WTC11 (cell line): Measurements from ENCODE around the gene SLC24A4.

ENCODE experiments used
- ATF1 ChIP-seq: sonication (generic); formaldehyde crosslinking; IDR thresholded peaks from 2 replicates; pipeline ENCODE4 v1.8.1; 2023; ENCODE audit warnings: mild to moderate bottlenecking, moderate library complexity, missing genetic modification reagents
- CTCF ChIP-seq: fragments of 200-600 bp; IDR thresholded peaks from 2 replicates; pipeline ENCODE4 v1.8.0; 2022; ENCODE audit warnings: antibody characterized with exemption
- E2F4 ChIP-seq: sonication (generic); formaldehyde crosslinking; IDR thresholded peaks from 2 replicates; pipeline ENCODE4 v1.8.1; 2022; ENCODE audit warnings: low read depth, mild to moderate bottlenecking, moderate library complexity, missing genetic modification reagents, borderline replicate concordance
- E2F5 ChIP-seq: sonication (generic); formaldehyde crosslinking; IDR thresholded peaks from 2 replicates; pipeline ENCODE4 v1.8.1; 2022; ENCODE audit warnings: mild to moderate bottlenecking, moderate library complexity, missing genetic modification reagents
- FOXP1 ChIP-seq: sonication (generic); formaldehyde crosslinking; IDR thresholded peaks from 2 replicates; pipeline ENCODE4 v1.8.0; 2022; ENCODE audit warnings: missing genetic modification reagents, mild to moderate bottlenecking, moderate library complexity, borderline replicate concordance
- FOXP4 ChIP-seq: sonication (generic); formaldehyde crosslinking; IDR thresholded peaks from 2 replicates; pipeline ENCODE4 v1.8.0; 2022; ENCODE audit warnings: mild to moderate bottlenecking, missing genetic modification reagents
- HMGA2 ChIP-seq: fragments of 250-450 bp; sonication (Bioruptor Pico); IDR thresholded peaks from 2 replicates; pipeline ENCODE4 v1.4.0; 2021; ENCODE audit warnings: mild to moderate bottlenecking, moderate library complexity
- NR2C2 ChIP-seq: sonication (generic); formaldehyde crosslinking; IDR thresholded peaks from 2 replicates; pipeline ENCODE4 v1.8.0; 2022; ENCODE audit warnings: mild to moderate bottlenecking, missing genetic modification reagents
- SOX15 ChIP-seq: fragments of 250-450 bp; sonication (Bioruptor Pico); IDR thresholded peaks from 2 replicates; pipeline ENCODE4 v1.9.0; 2021; ENCODE audit warnings: mild to moderate bottlenecking
- SP1 ChIP-seq: sonication (generic); formaldehyde crosslinking; conservative IDR thresholded peaks from 2 replicates; pipeline ENCODE4 v1.8.1; 2022; ENCODE audit warnings: missing genetic modification reagents

GRCh38 chr14:92308716-92309115, 14.2 kb upstream of the SLC24A4 start:
- no peak for TF ChIP-seq FOXP4 (CRISPR knock-in tag)
- TF ChIP-seq NR2C2 (CRISPR knock-in tag): no peak
- TF ChIP-seq SOX15 (CRISPR knock-in tag): no peak
- no peak for TF ChIP-seq CTCF
- no peak for TF ChIP-seq E2F5
- TF ChIP-seq FOXP1 (CRISPR knock-in tag): no peak
- no peak for TF ChIP-seq E2F4
- no peak for TF ChIP-seq SP1 (CRISPR knock-in tag)
- no peak for TF ChIP-seq ATF1 (CRISPR knock-in tag)
- no peak for TF ChIP-seq HMGA2 (CRISPR knock-in tag)
